NT2/D1 (cell line): ENCODE data around the gene PIGL.
"Not testable (repeated sequence)": the region's sequence is repeated elsewhere in the genome, so short reads cannot be mapped to it uniquely, and the experiment has no call there.

Source experiments
- DNase-seq: peaks from one replicate; pipeline ENCODE4 v3.0.0-alpha.2; 2011; ENCODE audit warnings: low read depth, low spot score
- H3K27me3 ChIP-seq: 2 replicates; pipeline ENCODE4 v1.6.0; 2011; ENCODE audit warnings: mild to moderate bottlenecking; ENCODE audit not compliant: insufficient read length, insufficient read depth
- H3K36me3 ChIP-seq: 2 replicates; pipeline ENCODE4 v1.6.1; 2011; ENCODE audit warnings: mild to moderate bottlenecking, low read length, mixed read lengths; ENCODE audit not compliant: insufficient read depth, insufficient read length
- H3K4me1 ChIP-seq: 2 replicates; pipeline ENCODE4 v1.5.1; 2011; ENCODE audit not compliant: insufficient read depth, insufficient read length
- H3K4me3 ChIP-seq: 2 replicates; pipeline ENCODE4 v1.5.1; 2011; ENCODE audit warnings: low read depth; ENCODE audit not compliant: insufficient read length
- H3K9ac ChIP-seq: 2 replicates; pipeline ENCODE4 v1.6.0; 2011; ENCODE audit warnings: low read depth; ENCODE audit not compliant: insufficient read length
- H3K9me3 ChIP-seq: 2 replicates; pipeline ENCODE4 v1.5.1; 2011; ENCODE audit warnings: mild to moderate bottlenecking, low read length; ENCODE audit not compliant: insufficient read depth
- SUZ12 ChIP-seq: IDR thresholded peaks from 2 replicates; pipeline ENCODE4 v1.6.1; 2011; ENCODE audit not compliant: insufficient read length, insufficient read depth; ENCODE audit errors: extremely low read depth
- YY1 ChIP-seq: IDR thresholded peaks from 2 replicates; pipeline ENCODE4 v1.6.1; 2011; ENCODE audit not compliant: insufficient read length, insufficient read depth
- ZNF274 ChIP-seq: IDR thresholded peaks from 2 replicates; pipeline ENCODE4 v1.6.1; 2011; ENCODE audit warnings: mild to moderate bottlenecking, low read depth, low read length

Gene PIGL

GRCh38 chr17:16293931-16294330 lies 76.9 kb downstream of the PIGL start:
- Histone ChIP-seq H3K27me3 (no peaks in the 10 kb centered on the region), H3K4me1 (peaks cover 2% of the 10 kb centered on the region), H3K9ac (no peak overlapping the region), H3K4me3 (no peak overlapping the region), H3K36me3 (no peaks in the 10 kb centered on the region), H3K9me3 (no peaks in the 10 kb centered on the region)
- TF ChIP-seq ZNF274 (no peak), SUZ12 (no peak), YY1 (no peak)
- DNase-seq, result no peak

DNA sequence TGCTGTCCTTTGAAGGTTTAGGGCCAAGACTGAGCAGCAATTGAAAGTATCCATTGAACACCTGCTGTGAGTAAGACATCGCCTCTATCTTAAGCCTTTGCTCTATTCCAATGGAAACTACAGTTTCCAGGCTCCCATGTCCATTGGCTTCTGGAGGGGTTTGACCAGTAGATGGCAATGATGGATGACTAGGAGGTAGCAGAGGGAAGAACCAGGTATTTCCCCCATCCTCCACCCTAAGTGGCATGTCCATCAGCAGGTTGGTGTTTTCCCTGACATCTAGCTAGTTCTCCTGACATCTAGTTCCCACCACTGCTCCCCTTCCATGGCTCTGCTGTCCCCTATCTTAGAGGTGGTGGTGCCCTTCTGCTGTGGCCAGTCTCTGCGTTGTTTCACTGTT lies 77.5 kb downstream of the PIGL start:
- Histone ChIP-seq H3K9me3 (no peaks in the 10 kb centered on the region), H3K36me3 (no peaks in the 10 kb centered on the region), H3K9ac (no peak overlapping the region), H3K4me3 (no peak overlapping the region), H3K27me3 (no peaks in the 10 kb centered on the region), H3K4me1 (peaks cover 2% of the 10 kb centered on the region)
- DNase-seq, result no peak
- TF ChIP-seq YY1 (no peak), SUZ12 (no peak), ZNF274 (no peak)

DNA sequence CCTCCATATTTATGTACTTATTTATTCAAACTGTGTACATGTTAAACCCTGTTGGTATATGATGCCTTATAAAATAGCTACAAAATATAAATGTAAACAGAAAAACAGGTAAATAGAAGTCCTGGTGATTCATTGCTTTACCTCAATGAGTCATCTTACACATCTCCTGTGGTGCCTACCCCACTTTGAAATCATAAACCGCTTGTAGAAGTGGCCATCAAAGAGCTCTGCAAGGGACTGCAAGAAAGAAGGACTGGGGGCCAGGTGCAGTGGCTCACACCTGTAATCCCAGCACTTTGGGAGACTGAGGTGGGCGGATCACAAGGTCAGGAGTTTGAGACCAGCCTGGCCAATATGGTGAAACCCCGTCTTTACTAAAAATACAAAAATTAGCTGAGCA lies 79.1 kb downstream of the PIGL start:
- not testable (repeated sequence) for H3K27me3 ChIP-seq, H3K4me1 ChIP-seq, H3K9me3 ChIP-seq, DNase-seq, H3K9ac ChIP-seq, H3K4me3 ChIP-seq, H3K36me3 ChIP-seq

DNA sequence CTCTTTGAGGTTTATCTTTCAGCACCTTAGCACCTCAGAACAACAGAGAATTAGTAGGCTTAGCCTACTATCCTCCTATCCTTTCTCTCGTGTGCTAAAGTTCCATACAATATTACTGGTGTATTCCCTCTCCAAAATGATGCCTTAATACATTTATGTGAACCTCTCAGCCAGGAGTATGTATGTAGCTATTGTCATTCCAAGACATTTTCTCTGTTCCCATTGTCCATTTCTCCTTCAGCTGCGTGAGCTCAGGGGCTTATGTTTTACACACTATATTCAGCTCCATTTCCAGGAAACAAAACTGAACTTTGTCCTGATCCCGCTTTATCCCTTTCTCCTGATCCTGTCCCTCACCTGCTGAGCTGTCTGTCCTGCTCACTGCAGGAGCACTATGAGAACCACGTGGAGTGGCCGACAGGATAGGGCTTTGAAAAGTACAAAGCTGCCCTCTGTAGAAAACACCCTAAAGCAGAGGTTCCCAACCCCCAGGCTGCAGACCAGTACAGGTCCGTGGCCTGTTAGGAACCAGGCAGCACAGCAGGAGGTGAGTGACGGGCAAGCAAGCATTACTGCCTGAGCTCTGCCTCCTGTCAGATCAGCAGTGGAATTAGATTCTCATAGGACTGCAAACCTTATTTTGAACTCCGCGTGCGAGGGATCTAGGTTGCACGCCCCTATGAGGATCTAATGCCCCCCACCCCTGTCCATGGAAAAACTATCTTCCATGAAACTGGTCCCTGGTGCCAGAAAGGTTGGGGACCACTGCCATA lies 80.5 kb downstream of the PIGL start:
- no peak for DNase-seq
- no peaks in the 10 kb centered on the region for H3K9me3 ChIP-seq
- no peaks in the 10 kb centered on the region for H3K36me3 ChIP-seq
- no peaks in the 10 kb centered on the region for H3K27me3 ChIP-seq
- H3K4me3 ChIP-seq, result no peak overlapping the region
- H3K4me1 ChIP-seq, result peaks cover 2% of the 10 kb centered on the region
- no peak overlapping the region for H3K9ac ChIP-seq
- TF ChIP-seq YY1, result no peak
- no peak for TF ChIP-seq SUZ12
- no peak for TF ChIP-seq ZNF274

GRCh38 chr17:16298140-16298662 lies 81.2 kb downstream of the PIGL start:
- H3K9ac ChIP-seq, result no peak overlapping the region

GRCh38 chr17:16300554-16300953 lies 83.5 kb downstream of the PIGL start:
- Histone ChIP-seq H3K27me3 (no peaks in the 10 kb centered on the region), H3K4me3 (no peak overlapping the region), H3K9me3 (no peaks in the 10 kb centered on the region), H3K9ac (no peak overlapping the region), H3K36me3 (peaks cover 4% of the 10 kb centered on the region), H3K4me1 (peaks cover 2% of the 10 kb centered on the region)
- no peak for DNase-seq
- TF ChIP-seq YY1 (no peak), ZNF274 (no peak), SUZ12 (no peak)

More at GRCh38 chr17:16298140-16298662, 81.2 kb downstream of the PIGL start:
- Histone ChIP-seq H3K4me1 (peaks cover 2% of the 10 kb centered on the region), H3K9me3 (no peaks in the 10 kb centered on the region), H3K36me3 (no peaks in the 10 kb centered on the region), H3K27me3 (no peaks in the 10 kb centered on the region), H3K4me3 (no peak overlapping the region)
- no peak for DNase-seq
- TF ChIP-seq ZNF274, result no peak
- TF ChIP-seq SUZ12, result no peak
- TF ChIP-seq YY1, result no peak

DNA sequence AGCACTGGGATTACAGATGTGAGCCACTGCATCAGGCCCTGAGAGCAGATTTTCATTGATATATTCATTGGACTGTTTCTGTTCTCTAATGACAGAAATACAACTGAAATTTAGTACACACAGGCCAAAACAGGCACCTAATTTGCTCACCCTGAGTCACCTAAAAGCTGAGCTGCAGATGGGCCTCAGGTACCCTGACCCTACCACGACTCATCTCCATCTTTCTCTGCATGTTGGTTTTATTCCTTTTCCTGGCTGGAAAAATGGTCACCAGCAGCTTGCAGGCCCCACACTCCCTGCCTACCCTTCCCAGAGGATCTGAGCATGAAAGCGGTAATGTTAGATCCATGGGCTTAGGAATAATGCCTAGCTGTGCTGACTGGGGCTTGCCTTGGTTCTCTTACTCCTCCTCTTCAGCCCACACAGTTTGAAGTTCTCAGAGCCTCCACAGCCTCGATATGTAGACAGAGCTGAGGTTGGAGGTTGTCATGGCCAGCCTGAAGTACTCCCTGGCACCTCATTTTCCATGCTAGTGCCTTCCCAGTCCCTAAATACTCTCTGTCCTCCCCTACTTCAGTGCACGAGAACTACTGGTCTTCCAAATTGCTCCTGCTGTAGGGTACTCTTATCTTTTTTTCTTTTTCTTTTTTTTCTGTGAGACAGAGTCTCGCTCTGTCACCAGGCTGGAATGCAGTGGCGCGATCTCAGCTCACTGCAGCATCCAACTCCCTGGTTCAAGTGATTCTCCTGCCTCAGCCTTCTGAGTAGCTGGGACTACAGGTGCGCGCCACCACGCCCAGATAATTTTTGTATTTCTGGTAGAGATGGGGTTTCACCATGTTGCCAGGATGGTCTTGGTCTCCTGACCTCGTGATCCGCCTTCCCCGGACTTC lies 85.2 kb downstream of the PIGL start:
- TF ChIP-seq YY1 (no peak), SUZ12 (no peak), ZNF274 (no peak)
- Histone ChIP-seq H3K4me1 (peaks cover 2% of the 10 kb centered on the region), H3K36me3 (peaks cover 4% of the 10 kb centered on the region), H3K4me3 (no peak overlapping the region), H3K27me3 (no peaks in the 10 kb centered on the region), H3K9ac (no peak overlapping the region), H3K9me3 (no peaks in the 10 kb centered on the region)
- DNase-seq, result no peak
